Putamen (tissue), 1 donor: ENCODE data around the gene HMGB2.

Experiments used
- DNase-seq: peaks from one replicate; pipeline ENCODE4 v3.0.0-alpha.2; 2016; ENCODE audit warnings: low spot score

The HMGB2 gene

DNA sequence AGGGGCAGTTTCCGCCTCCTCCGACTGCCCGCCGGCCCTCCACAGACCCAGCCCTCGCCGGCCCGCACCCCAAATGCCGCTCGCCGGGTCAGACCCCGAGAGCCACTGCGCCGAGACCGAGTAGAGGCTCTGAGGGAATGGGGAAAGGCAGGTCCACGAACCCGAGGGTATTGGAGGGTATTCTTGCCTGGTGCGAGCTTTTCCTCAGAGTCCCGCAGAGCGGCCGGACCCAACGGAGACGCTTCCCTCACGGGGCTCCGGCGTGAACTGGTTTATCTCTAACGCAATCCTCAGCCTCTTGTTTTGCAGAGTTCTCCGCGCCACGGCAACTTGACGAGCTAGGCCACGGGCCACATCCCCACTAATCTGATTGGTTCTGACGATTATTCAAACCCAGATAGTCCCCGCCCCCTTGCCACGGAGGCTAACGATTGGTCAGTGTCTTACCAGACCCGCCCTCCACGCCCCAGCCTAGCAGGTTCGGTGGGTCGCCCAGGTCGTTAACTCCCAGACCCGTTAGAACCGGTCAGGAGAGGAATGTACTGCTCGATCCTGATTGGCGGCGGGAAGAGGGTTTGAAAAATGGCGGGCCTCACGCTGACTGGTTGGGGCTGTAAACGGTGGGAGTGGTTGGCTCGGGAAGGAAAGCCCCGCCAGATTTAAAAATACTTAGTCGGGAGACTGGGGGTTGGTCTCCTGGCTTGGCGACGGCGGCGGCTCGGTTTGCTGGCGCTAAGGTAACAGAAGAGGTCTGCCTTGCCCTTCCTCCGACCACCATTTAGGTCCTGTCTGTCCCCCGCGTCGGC is at the start of gene HMGB2:
Gene HMGB2, minus strand, starts transcription at position 274 of the 806 bp plus-strand sequence. CDS start 709 bp downstream, outside the sequence.
- DNase-seq = peak; percentile 99

- no peak for DNase-seq
Measured at GRCh38 chr4:173382349-173382748, 48.2 kb upstream of the HMGB2 start.

DNA sequence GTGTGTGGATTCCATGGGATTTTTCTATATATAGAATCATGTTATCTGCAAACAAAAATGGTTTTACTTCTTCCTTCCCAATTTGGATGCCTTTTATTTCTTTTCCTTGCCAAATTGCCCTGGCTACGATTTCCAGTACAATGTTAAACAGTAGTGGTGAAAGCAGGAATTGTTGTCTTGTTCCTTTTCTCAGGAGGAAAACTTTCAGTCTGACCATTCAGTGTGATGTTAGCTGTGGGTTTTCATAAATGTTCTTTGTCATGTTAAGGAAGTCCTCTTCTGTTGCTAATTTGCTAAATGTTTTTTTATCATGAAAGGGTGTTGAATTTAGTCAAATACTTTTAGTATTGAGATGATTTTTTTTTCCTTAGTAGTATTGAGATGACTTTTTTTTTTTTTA is 47.5 kb upstream of the HMGB2 start:
- DNase-seq = no peak

DNA sequence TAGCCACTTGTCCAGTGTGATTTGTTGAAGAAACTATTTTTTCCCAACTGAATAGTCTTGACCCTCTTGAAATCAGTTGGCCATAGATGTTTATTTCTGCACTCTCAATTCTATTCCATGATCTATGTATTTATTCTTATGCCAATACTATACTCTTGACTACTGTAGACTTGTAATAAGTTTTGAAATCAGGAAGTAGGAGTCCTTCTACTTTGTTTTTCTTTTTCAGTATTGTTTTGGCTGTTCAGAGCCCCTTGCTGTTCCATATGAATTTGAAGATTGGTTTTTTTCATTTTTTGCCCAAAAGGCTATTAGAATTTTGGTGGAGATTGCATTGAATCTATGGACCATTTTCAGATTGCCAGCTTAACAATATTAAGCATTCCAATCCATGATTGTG is 46.8 kb upstream of the HMGB2 start:
- no peak for DNase-seq

DNA sequence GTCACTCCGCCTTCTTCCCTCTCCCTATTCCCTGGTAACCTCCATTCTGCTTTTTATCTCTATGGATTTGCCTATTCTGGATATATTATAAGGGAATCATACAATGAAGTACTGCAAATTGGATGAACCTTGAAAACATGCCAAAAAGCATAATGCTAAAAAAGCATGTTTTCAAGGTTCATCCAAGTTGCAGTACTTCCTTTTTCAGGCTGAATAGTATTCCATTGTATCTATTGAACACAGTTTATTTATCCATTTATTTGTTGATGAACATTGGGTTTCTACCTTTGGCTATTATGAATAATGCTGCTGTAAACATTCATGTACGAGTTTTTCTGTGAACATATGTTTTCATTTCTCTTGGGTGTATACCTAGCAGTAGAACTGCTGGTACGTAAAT is 45.8 kb upstream of the HMGB2 start:
- DNase-seq = no peak

DNA sequence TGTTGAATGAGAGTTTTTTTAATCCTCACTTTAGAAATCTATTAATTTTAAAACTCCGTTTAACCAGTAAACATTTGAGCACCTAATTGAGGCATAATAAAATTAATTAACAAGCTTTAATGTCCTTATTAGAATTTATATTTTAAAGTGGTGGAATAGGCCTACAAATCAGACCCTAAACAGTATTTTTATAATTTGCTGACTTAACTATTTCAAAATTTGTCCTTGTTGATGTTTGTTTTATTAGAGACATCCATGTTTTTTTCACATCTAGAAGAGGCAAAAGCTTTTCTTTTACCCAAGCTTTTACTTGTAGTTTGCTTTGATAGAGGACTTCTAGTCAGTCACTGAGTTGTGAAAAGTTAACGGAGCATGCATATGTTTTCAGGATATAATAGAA is 40.4 kb upstream of the HMGB2 start:
- no peak for DNase-seq

- peak; percentile 82 for DNase-seq
Measured at GRCh38 chr4:173371292-173372192, 37.4 kb upstream of the HMGB2 start.

DNA sequence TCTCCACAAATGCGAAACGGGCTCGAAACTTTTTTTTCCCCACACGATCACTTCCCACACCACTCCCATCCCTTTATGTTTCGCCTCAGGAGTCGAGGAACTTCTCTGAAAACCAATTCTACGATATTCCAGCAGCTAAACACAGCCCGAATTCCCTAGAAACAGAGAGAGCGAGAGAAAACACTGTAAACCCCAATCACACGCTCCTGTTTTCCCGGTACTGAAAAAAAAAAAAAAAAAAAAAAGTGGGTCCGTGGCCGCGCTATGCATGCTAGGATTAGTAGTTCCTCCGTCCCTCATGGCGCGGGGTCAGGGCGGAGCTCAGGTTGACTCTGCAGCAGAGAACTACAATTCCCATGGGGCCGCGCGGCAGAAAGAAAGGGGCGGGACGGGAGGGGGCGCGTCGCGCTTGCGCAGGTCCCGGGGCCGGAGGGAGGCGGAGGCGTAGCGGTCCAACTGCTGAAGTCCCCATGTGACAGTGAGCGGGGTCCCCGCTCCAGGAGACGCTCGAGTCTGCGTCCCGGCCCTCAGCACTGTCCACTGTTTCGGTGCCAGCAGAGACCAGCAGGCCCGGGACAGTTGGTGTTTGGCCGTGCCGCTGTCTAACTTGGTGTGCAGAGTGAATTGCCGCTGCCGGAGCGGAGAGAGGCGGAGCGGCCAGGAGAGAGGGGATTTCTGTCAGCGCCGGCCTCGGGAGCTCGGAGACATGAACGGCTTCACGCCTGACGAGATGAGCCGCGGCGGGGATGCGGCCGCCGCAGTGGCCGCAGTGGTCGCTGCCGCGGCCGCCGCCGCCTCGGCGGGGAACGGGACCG is 36.5 kb upstream of the HMGB2 start, which contains the start of gene SAP30:
Gene SAP30, plus strand, starts transcription at position 478 of the 815 bp plus-strand sequence. Its CDS starts 229 bp downstream, at position 707.
- DNase-seq = peak; percentile 97

DNA sequence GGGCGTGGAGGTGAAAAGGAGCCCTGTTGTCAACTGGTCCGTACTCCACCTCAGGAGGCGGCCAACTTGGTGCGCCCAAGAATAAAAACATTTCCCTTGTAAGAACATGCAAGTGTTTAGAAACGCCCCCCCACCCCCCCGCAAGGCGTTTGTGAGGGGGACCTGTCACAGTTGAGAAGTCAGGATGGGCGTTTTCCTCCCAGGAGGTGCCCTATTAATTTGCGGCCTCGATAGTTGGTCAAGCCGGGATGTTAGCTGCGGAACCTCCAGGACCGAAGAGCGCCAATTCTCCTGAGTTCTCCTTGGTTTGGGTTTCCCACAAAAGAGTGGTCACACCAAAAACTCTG is 35.9 kb upstream of the HMGB2 start:
- no peak for DNase-seq

GRCh38 chr4:173367946-173368345 is 33.8 kb upstream of the HMGB2 start:
- DNase-seq = no peak

DNA sequence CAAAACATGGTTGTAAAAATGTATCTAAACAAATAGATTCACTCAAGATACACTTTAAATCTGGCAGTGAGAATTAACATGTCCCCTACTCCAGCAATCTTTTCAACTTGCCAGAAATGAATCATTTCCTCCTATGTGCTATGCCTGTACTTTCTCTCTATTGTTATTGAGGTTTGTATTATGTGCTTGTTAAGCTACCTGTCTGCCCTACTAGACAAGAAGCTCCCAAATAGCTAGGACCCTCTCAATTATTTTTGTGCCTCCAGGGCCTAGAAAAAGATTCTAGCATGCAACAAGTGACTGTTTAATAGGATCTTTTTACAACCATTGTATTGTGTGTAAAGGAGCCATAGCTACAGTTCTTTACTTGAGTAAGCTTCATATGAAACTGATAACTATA is 33.1 kb upstream of the HMGB2 start:
- no peak for DNase-seq

DNA sequence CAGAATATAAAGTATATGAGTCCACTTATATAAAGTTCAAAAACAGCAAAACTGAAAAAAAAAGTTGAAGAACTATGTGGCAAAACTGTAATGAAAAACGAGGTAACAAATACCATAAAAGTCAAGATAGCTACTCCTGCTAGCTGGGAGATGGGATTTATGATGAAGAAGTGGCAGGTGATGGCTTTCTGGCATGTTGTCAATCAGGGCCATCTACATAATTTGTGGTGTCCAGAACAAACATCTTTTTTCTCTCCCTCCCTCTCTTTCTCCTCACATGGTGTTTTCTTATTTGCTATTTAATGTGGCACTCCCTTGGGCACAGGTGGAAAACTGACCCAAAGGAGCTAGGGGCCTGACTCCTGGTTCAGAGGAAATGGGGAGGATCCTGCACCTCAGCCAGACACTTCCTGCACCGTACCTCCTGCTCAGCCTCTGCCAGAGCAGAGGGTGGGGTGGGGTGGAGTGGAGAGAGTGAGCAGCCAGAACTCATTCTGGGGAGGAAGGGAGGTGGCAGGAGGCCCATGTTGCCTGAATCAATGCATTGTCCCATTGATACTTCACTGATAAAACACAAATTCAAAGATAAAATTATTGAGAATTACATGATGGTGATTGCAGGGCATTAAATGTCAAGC is 31.3 kb upstream of the HMGB2 start:
- no peak for DNase-seq

GRCh38 chr4:173362666-173363065 is 28.5 kb upstream of the HMGB2 start:
- no peak for DNase-seq

- DNase-seq = no peak
Measured at GRCh38 chr4:173360587-173361221, 26.5 kb upstream of the HMGB2 start.

DNA sequence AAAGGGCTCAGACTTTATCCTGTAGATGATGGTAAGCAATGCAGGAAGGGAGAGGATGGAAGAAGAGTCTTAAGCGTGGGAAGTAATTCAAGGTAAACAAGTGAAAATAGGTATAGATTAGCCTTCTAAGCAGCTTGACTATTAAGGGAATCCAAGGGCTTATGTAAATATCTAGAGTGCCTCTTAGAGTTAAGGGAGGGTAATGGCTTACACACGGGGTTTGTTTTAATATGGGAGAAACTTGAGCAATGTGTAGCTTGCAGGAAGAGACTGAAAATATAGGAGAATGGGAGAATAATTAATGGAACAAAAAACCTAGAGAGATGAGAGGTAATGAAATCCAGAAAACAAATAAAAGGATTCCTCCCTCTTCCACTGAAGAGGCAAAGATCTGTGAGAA is 23.8 kb upstream of the HMGB2 start:
- DNase-seq = no peak

GRCh38 chr4:173347467-173347866 is 13.3 kb upstream of the HMGB2 start:
- no peak for DNase-seq

DNA sequence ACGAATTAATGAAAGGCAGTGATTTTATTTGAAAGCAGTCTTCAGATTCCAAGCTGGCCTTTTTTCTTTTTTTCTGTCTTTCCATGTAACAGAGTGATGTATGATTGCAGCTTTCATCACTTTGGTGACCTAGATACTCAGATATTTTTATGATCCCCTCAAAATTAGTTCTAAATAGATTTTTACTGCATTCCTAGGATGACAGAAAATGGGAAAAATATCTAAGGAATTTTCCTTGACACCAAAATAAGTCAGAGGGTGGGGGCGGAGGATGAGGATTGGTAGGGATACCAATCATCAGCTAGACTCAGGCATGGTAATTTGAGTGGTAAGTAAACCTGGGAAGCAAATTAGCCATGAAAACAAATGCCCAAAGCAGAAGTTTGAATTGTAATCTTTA is 11.9 kb upstream of the HMGB2 start:
- DNase-seq = no peak

GRCh38 chr4:173345648-173346047 is 11.5 kb upstream of the HMGB2 start:
- no peak for DNase-seq

- DNase-seq = no peak
Measured at GRCh38 chr4:173343832-173344397, 9.8 kb upstream of the HMGB2 start.

- DNase-seq = no peak
Measured at GRCh38 chr4:173337463-173337862, 3.3 kb upstream of the HMGB2 start.
